Spleen (tissue), 7 donors: ENCODE measurements around the gene THSD7A.

ENCODE experiments used
- CTCF ChIP-seq, 11 experiments: fragments of 200-600 bp in 7 of 11; fragments of 450-650 bp in 4 of 11; sonication (generic) in 4 of 11; IDR thresholded peaks in 8 of 11; conservative IDR thresholded peaks in 3 of 11; 1 replicate in 7 of 11; 2 replicates in 4 of 11; pipeline versions ENCODE4 v1.4.0 to v1.8.0; 2016 to 2021; ENCODE audit warnings: antibody characterized with exemption in 11 of 11, inconsistent platforms in 4 of 11, mild to moderate bottlenecking in 1 of 11
- POLR2A ChIP-seq, 3 donors: fragments of 450-650 bp; IDR thresholded peaks; one replicate each; pipeline ENCODE4 v1.5.1; 2017; ENCODE audit warnings: antibody characterized with exemption in 3 of 3, mild to moderate bottlenecking in 1 of 3
- POLR2AphosphoS5 ChIP-seq, 3 donors: sonication (generic); formaldehyde crosslinking; IDR thresholded peaks; one replicate each; pipeline ENCODE4 v1.5.1; 2017; ENCODE audit warnings: antibody characterized with exemption in 3 of 3
- donor health status: DM: no; HTN: no; CAD: no; lungs with moderate emphysema.
- donor health status: DM: no; HTN: no; CAD: no.
- donor health status: DM: no; HTN: no; CAD: no.

GRCh38 chr7:11355399-11356005, 476.5 kb downstream of the THSD7A start:
- TF ChIP-seq POLR2A (IDR thresholded peaks at IDR 0.05) = no peak
- TF ChIP-seq CTCF (IDR thresholded peaks at IDR 0.05 in 8 of 11, conservative IDR thresholded peaks at IDR 0.05 in 3 of 11) = no peak
- no peak for TF ChIP-seq POLR2AphosphoS5 (IDR thresholded peaks at IDR 0.05)
